SKM-1 (cell line): ENCODE measurements around the gene SRPX.

Source experiments
- DNase-seq: peaks from one replicate; lab custom pipeline; 2025; ENCODE audit not compliant: unreplicated experiment; lab: John Stamatoyannopoulos, UW

SRPX gene

DNA sequence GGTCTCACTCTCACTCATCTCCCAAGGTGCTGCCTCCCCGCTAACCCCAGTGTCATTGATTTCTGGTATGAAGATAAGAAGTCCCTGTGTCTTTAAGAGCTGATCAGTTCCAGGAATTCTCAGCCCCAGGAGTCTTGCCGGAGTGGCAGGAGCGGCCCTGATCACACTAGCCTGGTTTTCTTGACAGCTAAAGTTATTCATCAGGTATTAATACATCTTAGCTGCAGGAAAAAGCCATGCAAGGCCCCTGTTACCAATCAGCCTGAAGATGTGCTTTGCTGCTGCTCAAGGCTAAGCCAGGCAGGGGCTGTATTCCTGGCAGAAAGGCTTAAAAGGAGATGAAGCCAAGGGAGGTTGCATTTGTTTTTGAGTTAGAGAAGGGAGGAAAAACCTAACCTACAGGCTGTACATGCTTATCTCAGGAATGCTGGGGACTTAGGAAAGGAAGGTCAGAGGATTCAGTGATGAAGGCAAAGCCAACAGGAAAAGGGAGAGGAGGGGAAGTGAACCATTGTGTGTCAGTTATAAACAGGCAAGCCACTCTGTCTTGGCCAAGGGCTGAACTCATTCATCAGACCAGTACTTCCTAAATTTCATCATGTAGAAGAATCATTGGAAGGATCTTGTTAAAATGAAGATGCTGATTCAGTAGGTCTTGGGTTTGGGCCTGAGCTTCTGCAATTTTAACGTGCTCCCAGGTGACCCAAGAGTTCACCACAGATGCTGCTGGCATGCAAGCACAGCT lies 8.6 kb downstream of the SRPX start:
- peak; percentile 11 for DNase-seq

DNA sequence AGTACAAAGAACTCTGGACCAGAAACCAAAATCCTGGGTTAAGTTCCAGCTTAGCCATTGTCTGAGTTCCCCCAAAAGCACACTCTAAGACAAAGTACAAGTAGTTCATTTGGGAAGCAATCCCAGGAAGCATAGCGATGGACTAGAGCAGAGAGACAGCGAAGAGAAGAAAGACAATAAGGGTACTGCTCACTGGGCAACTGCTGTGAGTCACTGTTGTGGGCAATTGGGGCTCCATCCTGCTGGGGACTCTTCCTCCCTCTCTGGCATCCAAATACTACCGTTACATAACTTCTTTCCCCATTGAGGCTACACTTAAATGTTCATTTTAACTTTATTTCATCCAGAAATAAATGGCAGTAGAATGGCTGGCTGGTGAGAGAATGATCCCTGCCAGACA lies 14.1 kb downstream of the SRPX start:
- no peak for DNase-seq

DNA sequence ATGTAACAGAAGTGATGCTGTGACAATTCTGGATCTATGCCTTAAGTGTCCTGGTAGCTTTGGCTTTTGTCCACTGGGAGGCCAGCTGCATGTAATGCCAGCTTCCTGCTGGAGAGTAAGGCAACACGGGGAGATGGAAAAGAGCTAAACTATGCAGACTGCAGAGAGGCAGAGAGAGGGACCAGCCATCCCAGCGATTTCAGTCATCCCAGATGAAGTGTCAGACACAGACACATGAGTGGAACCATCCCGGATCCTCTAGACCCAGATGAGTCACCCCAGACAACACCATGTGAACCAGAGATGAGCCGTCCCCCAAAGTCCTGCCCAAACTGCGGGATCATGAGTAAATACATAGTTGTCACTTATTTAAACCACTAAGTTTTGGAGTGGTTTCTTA lies 14.6 kb downstream of the SRPX start:
- DNase-seq: no peak

DNA sequence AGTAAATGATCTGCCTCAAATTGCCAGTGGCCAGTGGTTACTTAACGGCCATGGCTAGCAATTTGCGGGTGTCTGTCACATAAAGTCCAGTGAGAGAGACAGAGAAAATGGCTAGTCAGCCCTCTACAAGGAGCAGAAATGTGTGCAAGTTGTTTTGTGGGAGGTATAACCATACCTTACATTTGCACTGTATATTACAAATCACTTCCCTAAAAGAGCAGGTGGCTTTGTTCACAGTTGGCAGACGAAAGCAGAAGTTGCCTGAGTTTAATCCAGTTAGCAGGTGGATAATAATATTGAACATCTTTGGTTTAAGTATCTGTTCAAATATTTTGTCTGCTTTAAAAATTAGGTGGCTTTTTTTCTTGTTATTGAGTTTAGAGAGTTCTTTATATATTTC lies 15.6 kb downstream of the SRPX start:
- no peak for DNase-seq

DNA sequence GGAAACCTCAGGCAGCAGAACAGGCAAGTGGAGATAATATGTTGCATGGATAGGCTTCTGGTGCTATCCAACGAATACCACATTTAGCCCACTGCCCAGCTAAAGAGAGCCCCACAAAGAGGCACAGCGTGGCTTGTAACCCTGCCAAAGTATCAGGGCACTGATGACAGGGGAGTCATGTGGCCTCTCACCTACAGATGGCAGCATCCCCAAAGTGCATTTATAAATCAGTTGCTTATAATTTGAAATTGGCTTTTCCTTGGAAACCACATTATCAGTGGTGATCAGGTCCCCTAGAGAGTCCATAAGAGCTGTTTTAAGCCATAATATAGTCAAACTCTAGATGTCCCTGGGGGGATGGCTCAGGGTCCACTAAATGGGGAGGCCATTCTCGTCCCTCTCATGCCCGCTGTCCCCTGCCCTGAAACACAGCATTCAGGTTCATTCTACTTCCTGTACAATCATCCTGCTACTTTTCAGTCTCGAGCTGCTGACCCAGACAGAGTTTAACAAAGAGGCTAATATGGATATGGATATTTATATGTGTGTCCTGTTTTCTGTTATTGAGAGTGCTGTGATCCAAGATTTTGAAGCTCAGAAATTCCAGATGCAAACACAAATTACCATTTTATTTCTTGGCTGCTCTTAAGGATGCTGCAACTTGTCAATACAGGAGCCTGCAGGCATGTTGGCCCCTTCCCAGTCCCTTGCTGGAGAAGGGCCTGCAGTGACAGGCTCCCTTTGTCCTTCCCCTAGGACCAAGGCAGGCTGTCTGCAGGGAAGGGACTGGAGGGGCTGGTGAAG lies 28.5 kb downstream of the SRPX start:
- DNase-seq: no peak

DNA sequence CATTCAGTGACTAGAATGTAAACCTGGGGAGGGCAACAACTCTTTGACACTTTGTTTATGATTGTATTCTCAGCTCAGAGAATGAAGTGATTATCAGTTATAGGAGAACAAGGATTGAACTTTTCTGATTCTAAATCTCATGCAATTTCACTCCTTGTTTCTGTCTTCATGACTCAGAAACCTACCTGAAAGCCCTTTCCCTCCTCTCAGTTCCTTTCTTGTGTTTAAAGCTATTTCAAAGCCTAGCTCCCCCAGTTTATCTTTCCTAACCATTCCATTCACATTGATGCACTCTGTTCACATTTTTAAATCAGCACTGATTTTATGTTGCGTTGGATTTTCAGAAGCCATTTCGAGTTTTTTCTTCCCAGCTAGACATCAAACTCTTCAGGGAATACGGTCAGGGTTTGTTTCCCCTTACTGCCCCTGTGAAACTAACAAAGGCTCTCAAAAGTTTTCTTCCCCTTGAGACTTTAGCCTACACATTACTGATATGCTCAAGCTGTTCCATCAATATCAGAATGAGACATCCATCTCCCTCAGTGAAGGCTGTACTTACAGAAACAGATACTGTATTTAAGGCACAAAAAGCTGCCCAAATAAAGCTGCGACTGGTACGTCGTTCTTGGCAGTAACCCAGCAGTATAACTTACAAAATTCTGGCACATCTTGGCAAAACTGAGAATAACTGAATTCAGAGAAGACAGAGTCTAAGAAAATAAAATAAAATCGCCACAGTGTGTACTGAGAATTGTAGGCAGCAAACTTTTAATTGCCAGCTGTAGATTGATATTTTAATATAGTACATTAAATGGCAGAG lies 31.0 kb downstream of the SRPX start:
- no peak for DNase-seq

DNA sequence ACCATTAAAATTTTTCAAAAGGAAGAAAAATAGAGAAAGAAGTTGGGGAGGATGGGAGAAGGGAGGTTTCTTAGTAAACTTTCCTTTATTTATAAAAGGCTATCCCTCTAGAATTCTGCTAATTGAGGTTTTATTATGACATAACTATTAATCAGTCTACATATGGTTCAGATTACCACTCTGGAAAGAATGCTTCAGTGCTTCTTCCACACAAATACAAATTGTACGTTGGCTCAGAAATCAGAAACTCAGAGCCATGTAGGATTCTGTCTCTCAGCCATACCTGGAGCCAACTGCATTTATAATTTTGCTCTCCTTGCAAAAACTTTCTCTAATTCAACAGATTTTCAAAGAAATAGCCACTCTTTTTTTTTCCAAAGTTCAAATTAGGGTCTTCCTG lies 37.1 kb downstream of the SRPX start:
- no peak for DNase-seq

DNA sequence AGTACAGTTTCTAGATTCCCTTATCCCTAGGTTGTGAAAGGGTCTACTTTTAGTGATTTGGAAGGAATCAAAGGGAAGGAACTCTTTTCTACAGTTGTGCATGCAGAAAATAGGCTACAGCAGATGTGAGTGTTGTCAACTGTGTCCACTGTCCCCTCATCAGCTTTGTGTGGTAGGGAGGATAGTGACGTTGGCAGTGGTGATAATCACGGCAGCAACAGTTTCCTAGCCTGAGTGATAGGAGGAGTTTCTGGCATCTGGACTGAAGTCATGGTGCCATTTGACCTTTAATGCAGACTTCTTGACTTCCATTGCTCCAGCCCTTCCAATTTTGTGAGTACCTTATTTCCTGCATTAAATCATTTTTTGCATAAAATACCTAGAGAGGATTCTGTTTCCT lies 39.3 kb downstream of the SRPX start:
- DNase-seq: no peak

DNA sequence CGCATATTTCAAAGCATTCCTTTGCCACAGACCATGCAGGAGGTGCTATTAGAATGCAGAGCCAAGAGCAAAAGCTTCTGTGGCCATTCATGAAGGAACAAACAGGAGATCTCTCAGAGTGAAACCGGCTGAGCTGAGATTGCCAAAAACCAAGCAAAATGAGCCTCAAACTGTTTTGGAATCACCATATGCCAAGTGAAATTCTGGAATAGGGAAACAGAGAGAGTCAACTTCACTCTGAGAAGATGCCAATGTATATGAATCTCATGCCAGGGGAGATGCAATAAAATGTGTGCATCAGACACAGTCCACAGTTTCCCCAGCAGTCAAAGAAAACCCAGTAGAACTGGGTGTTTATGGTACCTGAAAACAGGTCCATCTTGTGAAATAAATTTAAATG lies 42.3 kb downstream of the SRPX start:
- no peak for DNase-seq

DNA sequence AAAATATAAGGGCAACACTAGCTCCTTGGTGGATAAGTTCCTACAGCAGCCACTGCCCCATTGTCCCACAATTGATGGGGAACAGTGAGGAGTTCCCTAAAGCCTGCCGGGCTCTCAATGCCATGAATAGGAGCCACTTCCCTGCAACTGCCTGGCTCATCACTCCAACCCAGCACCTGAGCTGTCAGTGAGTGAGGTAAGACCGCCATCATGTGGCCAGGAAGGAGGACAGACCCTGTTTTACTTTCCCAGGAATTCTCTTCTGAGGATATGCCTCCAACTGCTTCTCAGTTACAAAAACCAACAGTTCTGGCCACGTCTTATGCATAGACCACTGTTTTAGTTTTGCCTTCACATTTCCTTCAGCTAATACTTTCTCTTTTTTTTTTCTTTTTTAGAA lies 45.5 kb downstream of the SRPX start:
- DNase-seq: no peak

DNA sequence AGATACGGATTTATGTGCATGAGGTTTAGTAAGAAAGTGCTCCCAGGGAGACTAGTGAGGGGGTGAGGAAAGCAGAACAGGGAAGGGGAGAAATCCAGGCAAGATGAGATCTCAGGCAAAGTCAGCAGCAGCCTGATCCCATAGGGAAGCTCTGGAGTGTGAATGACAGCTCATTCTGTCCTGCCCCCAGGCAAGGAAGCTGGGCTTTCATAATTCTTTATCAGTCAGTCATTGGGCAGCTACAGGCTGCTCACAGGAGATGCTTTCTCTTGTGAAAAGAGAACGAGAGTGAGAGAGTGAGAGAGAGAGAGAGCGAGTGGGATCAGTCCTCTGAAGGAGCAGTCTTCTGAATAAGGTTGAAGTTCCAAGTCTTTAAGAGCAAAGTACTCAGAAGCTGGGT lies 48.1 kb downstream of the SRPX start:
- no peak for DNase-seq

DNA sequence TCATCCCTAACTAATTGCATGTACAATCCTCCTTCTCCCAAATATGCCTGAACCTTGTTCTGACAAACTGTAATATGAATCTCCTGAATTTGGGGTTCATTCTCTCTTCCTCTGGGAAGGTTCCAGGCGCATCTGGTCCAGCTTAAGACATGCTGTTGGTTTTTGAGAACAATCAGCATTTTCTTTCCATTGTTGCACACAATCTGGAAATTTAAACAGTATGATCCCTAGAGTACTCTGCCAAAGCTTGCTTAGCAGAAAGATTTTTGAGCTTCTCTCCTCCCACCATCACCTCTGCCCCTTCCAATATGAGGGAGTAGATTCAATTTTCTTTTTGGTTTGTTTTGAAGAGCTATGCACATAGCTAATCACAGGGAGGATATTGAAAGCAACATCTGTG lies 50.1 kb downstream of the SRPX start:
- no peak for DNase-seq

DNA sequence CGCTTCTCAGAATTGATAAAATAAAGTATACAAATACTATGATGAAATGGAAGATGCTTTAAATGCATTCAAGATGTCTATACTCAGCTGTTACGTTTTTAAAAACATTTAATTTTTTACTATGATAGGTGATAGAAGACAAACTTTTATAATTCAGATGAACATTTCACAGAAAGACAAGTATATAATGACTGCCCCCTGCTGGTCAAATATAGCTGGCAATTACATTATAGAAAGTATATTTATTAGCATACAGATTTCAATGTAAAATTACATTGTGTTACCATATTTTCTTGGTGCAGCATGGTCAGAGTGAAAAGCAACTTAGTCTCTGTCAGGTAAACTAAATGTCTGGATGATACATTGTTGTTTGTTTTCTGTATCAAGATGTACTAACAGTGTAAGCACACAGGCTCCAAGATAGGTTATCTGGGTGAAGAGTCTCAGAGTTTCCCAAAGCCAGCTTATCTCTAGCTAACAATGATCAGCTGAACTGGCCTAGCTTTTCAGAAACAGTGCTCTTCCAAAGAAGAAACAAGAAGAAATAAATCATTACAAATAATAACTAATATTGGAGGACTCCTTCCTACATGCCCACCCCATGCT lies 54.1 kb downstream of the SRPX start:
- DNase-seq: peak; percentile 0

DNA sequence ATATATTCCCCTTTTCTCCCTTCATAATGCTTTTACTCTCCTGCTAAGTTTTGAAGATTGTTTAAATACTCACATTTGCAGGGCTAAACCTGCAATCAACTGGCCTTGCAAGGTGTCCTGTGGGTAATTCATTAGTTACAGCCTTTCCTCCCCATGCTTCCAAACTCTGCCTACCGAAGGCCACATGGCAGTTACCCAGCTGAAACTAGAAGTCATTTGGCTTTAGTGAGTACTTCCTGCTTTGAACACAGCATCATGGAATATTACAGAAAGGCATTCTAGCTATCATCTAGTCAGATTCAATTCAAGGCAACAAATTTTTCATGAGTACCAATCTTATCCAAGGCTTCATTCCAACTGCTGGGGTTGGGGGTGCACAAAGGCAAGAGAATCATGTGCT lies 55.6 kb downstream of the SRPX start:
- no peak for DNase-seq

DNA sequence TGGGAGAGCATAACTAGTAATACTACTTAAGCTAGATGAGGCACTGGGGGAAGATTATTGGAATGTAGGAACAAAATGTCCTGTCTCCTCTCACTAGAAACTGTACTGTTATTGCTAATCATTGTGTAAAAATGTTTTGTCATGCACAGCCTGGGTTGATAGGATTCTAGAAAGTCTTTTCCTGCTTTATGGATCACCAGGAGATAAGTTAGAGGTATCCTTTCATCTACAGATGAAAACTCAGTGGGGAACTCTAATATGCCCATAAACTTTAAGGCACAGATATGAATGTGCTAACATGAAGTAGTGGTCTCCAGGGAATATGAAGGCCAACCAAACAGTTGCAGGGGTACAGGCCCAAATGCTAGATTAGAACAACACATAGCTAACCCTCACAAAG lies 57.5 kb downstream of the SRPX start:
- DNase-seq: no peak

DNA sequence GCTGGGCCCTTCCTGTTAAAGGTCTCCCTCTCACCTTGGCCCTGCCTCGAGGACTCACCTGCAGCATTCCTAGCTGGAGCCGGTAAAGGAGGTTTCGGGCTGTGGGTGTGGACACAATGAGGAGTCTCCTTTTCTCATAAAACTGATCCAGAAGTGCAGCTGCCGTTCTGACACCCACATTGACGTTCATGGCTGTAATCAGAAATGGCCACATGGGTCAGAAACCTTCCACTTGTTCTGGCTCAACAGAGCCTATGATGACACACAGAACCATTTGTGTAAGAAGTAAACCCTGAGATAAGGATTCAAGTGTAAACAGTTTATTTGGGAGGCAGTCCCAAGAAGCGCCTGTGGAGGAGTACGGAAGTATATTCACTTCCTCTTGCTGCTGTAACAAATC lies 63.8 kb downstream of the SRPX start:
- no peak for DNase-seq

DNA sequence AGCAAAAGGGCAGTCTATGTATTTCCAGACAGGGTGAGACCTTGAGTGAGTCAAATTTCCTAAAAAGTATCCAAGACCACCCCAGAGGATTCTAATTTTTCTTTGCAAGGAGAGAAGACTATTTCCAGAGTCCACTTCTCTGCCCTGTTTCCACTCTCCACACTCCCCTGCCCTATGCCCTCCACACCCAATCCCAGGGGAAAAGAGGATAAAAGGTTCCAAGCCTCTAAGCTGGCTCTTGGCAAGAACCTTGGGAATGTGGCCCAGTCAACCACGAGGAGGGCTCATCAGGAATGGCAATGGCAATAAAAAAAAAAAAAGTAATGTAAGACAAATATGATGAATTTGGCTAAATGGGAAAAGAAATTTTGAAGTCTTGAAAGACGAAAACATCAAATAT lies 65.9 kb downstream of the SRPX start:
- DNase-seq: no peak

DNA sequence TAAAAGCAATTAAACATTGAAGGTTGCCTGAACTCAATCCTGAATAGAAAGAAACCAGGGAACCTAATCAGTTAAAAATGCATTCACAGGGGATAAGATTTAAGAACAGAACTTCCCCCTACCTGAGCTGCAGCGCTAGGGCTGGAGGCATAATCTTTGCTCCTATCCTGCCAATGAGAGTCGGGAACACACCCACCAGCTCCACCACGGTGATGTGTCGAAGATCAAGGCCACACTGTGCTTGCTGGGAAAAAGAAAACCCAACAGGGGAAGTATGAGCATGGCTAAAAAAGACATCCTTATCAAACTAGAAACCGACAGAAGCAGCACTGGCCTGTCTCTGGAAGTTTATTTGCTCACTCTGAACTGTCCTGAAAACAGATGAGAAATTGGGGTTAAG lies 66.3 kb downstream of the SRPX start:
- no peak for DNase-seq

DNA sequence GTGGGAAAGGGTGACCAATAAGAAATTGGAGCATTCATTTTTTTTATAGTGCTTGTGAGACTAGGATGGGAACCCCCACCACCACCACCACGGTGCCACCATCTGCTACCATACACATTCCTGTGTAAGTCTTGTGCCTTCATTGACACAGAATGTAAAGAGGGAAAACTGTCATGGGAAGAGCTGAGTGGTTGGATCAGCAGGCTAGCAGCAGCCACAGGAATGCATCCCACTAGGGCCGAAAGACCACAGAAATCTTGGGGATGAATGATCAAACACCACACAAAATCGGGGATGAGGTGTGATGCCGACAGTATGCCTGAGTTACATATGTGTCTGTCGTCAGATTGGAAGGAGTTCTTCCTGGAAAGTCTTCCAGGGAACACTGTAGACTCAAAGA lies 69.2 kb downstream of the SRPX start:
- DNase-seq: no peak

DNA sequence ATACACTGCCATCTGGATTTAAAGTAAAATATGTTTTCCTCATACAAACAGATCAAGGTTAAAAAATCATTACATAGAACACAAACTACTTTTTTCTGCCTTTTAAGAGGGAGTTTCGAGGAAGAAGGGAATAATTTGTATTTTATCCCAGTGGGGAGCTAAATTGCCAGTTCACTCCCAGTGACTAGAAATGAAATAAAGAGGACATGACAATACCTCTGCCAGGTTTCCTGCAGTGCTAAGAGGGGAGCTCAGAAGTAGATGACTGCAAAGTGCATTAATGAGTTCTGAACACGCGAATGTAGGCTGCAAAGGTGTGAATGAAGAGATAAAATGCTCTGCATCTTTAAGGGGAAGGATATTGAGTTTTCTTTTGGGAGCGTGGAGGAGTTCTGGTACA lies 69.7 kb downstream of the SRPX start:
- no peak for DNase-seq

DNA sequence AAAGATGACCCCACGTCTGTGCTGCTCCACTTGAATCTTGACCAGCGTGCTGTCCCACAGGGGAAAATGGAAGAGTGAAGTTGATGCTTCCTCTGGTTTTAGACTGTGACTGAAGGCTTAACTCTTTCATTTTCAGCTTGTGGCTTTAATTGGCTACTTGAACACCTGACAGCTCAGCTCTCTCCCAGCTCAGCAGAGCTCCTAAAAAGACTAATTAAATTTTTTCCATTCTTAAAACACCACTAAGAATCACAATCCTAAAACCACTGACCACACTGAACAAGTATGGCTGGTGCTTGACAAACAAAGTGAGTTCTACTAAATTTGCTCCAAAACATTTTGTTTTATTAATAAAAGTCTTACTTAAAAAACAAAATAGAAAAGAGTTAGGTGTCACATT lies 71.7 kb downstream of the SRPX start:
- no peak for DNase-seq

DNA sequence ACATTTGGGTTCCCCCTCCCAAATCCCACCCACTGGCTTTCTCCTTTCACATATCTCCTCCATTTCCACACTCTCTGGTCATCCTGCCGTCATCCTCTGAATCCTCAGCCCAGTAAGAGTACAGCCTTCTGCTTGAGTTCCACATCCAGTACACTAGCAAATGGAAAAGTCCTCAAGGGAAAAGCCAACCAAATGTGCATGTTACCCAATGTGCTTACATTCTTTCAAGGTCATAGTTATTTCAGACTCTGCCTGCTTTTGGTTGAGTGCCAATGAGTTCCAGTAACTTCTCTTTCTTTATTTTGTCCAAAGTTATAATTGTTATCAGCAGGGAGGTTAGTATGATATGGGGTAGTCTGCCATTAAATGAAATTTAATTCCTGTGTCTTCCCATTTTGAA lies 78.1 kb downstream of the SRPX start:
- no peak for DNase-seq
